Right atrium auricular region (tissue), 2 donors: ENCODE measurements around the gene CACNG3. TPM values are rescaled to one million over a fixed set of nuclear protein-coding genes. Genes with fewer than 3 reads are reported as not detected.
"Not testable (repeated sequence)": the region's sequence is repeated elsewhere in the genome, so short reads cannot be mapped to it uniquely, and the experiment has no call there.

Experiments
- DNase-seq: peaks from one replicate; pipeline ENCODE4 v3.0.0-alpha.2; 2019; ENCODE audit warnings: low spot score
- H3K27ac ChIP-seq, 2 donors: fragments of 200-600 bp; sonication (generic); 1 replicate in 1 of 2; 2 replicates in 1 of 2; pipeline ENCODE4 v1.5.1; 2016 to 2019
- H3K27me3 ChIP-seq, 2 donors: fragments of 200-600 bp; sonication (generic); one replicate each; pipeline versions ENCODE4 v1.5.1 to v1.6.0; 2017 to 2019
- H3K36me3 ChIP-seq: fragments of 200-600 bp; sonication (generic); one replicate; pipeline ENCODE4 v1.5.1; 2016
- H3K4me1 ChIP-seq, 2 donors: fragments of 200-600 bp; sonication (generic); one replicate each; pipeline versions ENCODE4 v1.5.1 to v1.6.0; 2017 to 2019
- H3K4me3 ChIP-seq, 2 donors: fragments of 200-600 bp; sonication (generic); 1 replicate in 1 of 2; 2 replicates in 1 of 2; pipeline ENCODE4 v1.5.1; 2017 to 2019; ENCODE audit warnings: mild to moderate bottlenecking in 1 of 2, moderate library complexity in 1 of 2
- H3K9me3 ChIP-seq, 2 donors: fragments of 200-600 bp; sonication (generic); one replicate each; pipeline ENCODE4 v1.5.1; 2019
- total RNA-seq, 2 donors: library from RNA; depleted of rRNA; stranded (reverse); fragments of >200 nt; gene quantifications; one replicate each; pipeline ENCODE4 v1.1.0, GENCODE V29; 2016
- TF ChIP-seq, protein P1 (sequence below), 2 donors: fragments of 200-600 bp; sonication (generic); IDR thresholded peaks; one replicate each; pipeline ENCODE4 v1.5.1; 2019; ENCODE audit warnings: antibody characterized with exemption in 2 of 2

CACNG3 gene
- total RNA-seq, 2 donors from 2014 or later: not detected

GRCh38 chr16:24289166-24289700, 33.1 kb downstream of the CACNG3 start:
- no peaks in the 10 kb centered on the region for H3K9me3 ChIP-seq
- TF ChIP-seq, protein P1, sequence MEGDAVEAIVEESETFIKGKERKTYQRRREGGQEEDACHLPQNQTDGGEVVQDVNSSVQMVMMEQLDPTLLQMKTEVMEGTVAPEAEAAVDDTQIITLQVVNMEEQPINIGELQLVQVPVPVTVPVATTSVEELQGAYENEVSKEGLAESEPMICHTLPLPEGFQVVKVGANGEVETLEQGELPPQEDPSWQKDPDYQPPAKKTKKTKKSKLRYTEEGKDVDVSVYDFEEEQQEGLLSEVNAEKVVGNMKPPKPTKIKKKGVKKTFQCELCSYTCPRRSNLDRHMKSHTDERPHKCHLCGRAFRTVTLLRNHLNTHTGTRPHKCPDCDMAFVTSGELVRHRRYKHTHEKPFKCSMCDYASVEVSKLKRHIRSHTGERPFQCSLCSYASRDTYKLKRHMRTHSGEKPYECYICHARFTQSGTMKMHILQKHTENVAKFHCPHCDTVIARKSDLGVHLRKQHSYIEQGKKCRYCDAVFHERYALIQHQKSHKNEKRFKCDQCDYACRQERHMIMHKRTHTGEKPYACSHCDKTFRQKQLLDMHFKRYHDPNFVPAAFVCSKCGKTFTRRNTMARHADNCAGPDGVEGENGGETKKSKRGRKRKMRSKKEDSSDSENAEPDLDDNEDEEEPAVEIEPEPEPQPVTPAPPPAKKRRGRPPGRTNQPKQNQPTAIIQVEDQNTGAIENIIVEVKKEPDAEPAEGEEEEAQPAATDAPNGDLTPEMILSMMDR (IDR thresholded peaks at IDR 0.05): no peak
- no peak for DNase-seq
- no peaks in the 10 kb centered on the region for H3K27me3 ChIP-seq
- no peaks in the 10 kb centered on the region for H3K36me3 ChIP-seq
- H3K4me3 ChIP-seq: no peak overlapping the region
- H3K27ac ChIP-seq: no peak overlapping the region
- no peaks in the 10 kb centered on the region for H3K4me1 ChIP-seq

GRCh38 chr16:24291932-24292331, 35.8 kb downstream of the CACNG3 start:
- H3K9me3 ChIP-seq: no peaks in the 10 kb centered on the region
- H3K4me3 ChIP-seq: no peak overlapping the region
- H3K4me1 ChIP-seq: no peaks in the 10 kb centered on the region
- TF ChIP-seq, protein P1 (IDR thresholded peaks at IDR 0.05): no peak
- no peaks in the 10 kb centered on the region for H3K36me3 ChIP-seq
- no peak for DNase-seq
- no peaks in the 10 kb centered on the region for H3K27me3 ChIP-seq
- H3K27ac ChIP-seq: no peak overlapping the region

DNA sequence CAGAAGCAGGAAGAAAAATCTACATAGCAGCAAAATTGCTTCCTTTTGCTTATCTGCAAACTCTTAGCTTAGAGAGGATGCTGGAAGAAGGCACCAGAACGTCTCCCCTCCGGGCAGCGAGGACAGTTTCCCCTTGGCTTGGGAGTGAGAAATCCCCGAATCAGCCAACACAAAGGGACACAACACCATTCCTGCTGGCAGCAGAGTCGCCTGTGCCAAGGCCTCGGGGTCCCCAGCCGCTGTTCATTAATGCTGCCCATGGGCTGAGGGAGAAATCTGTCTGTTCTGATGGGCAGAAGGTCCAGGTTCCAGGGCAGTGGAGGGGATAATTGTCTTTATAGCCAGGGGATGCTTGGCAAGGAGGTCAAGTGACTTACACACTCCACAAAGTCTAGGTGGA, 38.0 kb downstream of the CACNG3 start:
- no peak overlapping the region for H3K27ac ChIP-seq
- no peaks in the 10 kb centered on the region for H3K4me1 ChIP-seq
- no peaks in the 10 kb centered on the region for H3K27me3 ChIP-seq
- DNase-seq: no peak
- H3K9me3 ChIP-seq: no peaks in the 10 kb centered on the region
- TF ChIP-seq, protein P1 (IDR thresholded peaks at IDR 0.05): no peak
- H3K36me3 ChIP-seq: no peaks in the 10 kb centered on the region
- no peak overlapping the region for H3K4me3 ChIP-seq

DNA sequence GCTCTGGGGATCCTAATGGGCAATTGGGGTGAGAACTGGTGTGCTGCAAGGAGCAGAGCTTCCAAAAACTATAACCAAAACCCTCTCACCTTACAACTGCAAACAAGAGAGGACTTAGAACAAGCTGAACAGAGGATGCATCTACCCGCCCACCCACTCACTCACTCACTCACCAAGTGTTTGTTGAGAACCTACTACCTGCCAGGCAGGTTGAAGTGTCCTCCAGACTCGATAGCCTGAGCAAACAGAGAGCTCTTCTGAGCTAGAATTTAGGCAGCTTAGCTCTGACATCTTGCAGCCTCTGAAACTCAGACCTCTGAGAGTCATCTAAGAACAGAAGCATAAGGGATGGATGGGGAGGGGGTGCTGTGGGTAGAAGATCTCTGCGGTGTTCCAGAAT, 41.2 kb downstream of the CACNG3 start:
- Histone ChIP-seq H3K36me3 (no peaks in the 10 kb centered on the region), H3K27me3 (no peaks in the 10 kb centered on the region), H3K27ac (no peak overlapping the region), H3K4me1 (no peaks in the 10 kb centered on the region), H3K4me3 (no peak overlapping the region), H3K9me3 (peaks cover 0 to 5% of the 10 kb centered on the region in 2 donors)
- TF ChIP-seq, protein P1 (IDR thresholded peaks at IDR 0.05): no peak
- no peak for DNase-seq

- no peaks in the 10 kb centered on the region for H3K36me3 ChIP-seq
- no peak overlapping the region for H3K27ac ChIP-seq
- no peak for DNase-seq
- peaks cover 0 to 5% of the 10 kb centered on the region in 2 donors for H3K9me3 ChIP-seq
- no peaks in the 10 kb centered on the region for H3K4me1 ChIP-seq
- H3K4me3 ChIP-seq: no peak overlapping the region
- TF ChIP-seq, protein P1 (IDR thresholded peaks at IDR 0.05): no peak
- no peaks in the 10 kb centered on the region for H3K27me3 ChIP-seq
Measured at GRCh38 chr16:24298548-24299167, 42.5 kb downstream of the CACNG3 start.

GRCh38 chr16:24300750-24301149, 44.6 kb downstream of the CACNG3 start:
- not testable (repeated sequence) for H3K9me3 ChIP-seq, H3K4me3 ChIP-seq, H3K36me3 ChIP-seq, H3K27ac ChIP-seq, H3K4me1 ChIP-seq, DNase-seq, H3K27me3 ChIP-seq
